Parathyroid adenoma (tissue), 2 donors: Measurements from ENCODE around the gene POMP.

Experiments used
- H2AFZ ChIP-seq: fragments of 300-600 bp; sonication (generic); one replicate; pipeline ENCODE4 v1.7.0; 2017; ENCODE audit warnings: antibody characterized with exemption, mild to moderate bottlenecking
- H3K27ac ChIP-seq: fragments of 300-600 bp; sonication (generic); one replicate; pipeline ENCODE4 v1.7.0; 2017
- H3K27me3 ChIP-seq: fragments of 300-600 bp; sonication (generic); one replicate; pipeline ENCODE4 v1.7.0; 2017; ENCODE audit warnings: low read length; ENCODE audit not compliant: control insufficient read depth, insufficient read depth
- H3K36me3 ChIP-seq: fragments of 300-600 bp; sonication (generic); one replicate; pipeline ENCODE4 v1.7.0; 2017; ENCODE audit warnings: low read length; ENCODE audit not compliant: control insufficient read depth, insufficient read depth
- H3K4me1 ChIP-seq: fragments of 300-600 bp; sonication (generic); one replicate; pipeline ENCODE4 v1.7.0; 2017; ENCODE audit warnings: control low read depth
- H3K4me2 ChIP-seq: fragments of 300-600 bp; sonication (generic); one replicate; pipeline ENCODE4 v1.7.0; 2017; ENCODE audit warnings: low read length
- H3K4me3 ChIP-seq: fragments of 300-600 bp; sonication (generic); one replicate; pipeline ENCODE4 v1.7.0; 2017; ENCODE audit warnings: low read depth, low read length
- H3K79me2 ChIP-seq: fragments of 300-600 bp; sonication (generic); one replicate; pipeline ENCODE4 v1.7.0; 2017; ENCODE audit warnings: control low read depth
- H3K9ac ChIP-seq: fragments of 300-600 bp; sonication (generic); one replicate; pipeline ENCODE4 v1.7.0; 2017; ENCODE audit warnings: mild to moderate bottlenecking
- H3K9me3 ChIP-seq: fragments of 300-600 bp; sonication (generic); one replicate; pipeline ENCODE4 v1.7.0; 2017; ENCODE audit warnings: low read length; ENCODE audit not compliant: control insufficient read depth
- CTCF ChIP-seq: fragments of 300-600 bp; sonication (generic); IDR thresholded peaks from one replicate; pipeline ENCODE4 v1.7.0; 2017; ENCODE audit warnings: antibody characterized with exemption, mild to moderate bottlenecking
- donor health status: primary hyperparathyroidism.

POMP gene

GRCh38 chr13:28699246-28699645 lies 40.3 kb downstream of the POMP start:
- no peak for TF ChIP-seq CTCF
- no peaks in the 10 kb centered on the region for H3K9me3 ChIP-seq
- no peak overlapping the region for H2AFZ ChIP-seq
- H3K4me1 ChIP-seq, result no peaks in the 10 kb centered on the region
- no peak overlapping the region for H3K27ac ChIP-seq
- no peaks in the 10 kb centered on the region for H3K79me2 ChIP-seq
- H3K36me3 ChIP-seq, result no peaks in the 10 kb centered on the region
- H3K27me3 ChIP-seq, result no peaks in the 10 kb centered on the region
- no peak overlapping the region for H3K4me2 ChIP-seq
- no peak overlapping the region for H3K4me3 ChIP-seq
- no peak overlapping the region for H3K9ac ChIP-seq

- H3K36me3 ChIP-seq, result no peaks in the 10 kb centered on the region
- no peaks in the 10 kb centered on the region for H3K27me3 ChIP-seq
- H3K9ac ChIP-seq, result no peak overlapping the region
- no peak overlapping the region for H3K4me3 ChIP-seq
- no peaks in the 10 kb centered on the region for H3K79me2 ChIP-seq
- H3K4me2 ChIP-seq, result no peak overlapping the region
- no peaks in the 10 kb centered on the region for H3K9me3 ChIP-seq
- H2AFZ ChIP-seq, result no peak overlapping the region
- H3K27ac ChIP-seq, result no peak overlapping the region
- H3K4me1 ChIP-seq, result no peaks in the 10 kb centered on the region
- TF ChIP-seq CTCF, result no peak
Observed at GRCh38 chr13:28704282-28704681, 45.4 kb downstream of the POMP start.

- H3K4me3 ChIP-seq, result no peak overlapping the region
- H3K27ac ChIP-seq, result no peak overlapping the region
Observed at GRCh38 chr13:28704919-28705318, 46.0 kb downstream of the POMP start.

GRCh38 chr13:28705461-28706083 lies 46.6 kb downstream of the POMP start:
- Histone ChIP-seq H3K27ac (no peak overlapping the region), H3K4me1 (no peaks in the 10 kb centered on the region), H3K27me3 (no peaks in the 10 kb centered on the region), H3K9ac (no peak overlapping the region), H2AFZ (no peak overlapping the region), H3K4me3 (no peak overlapping the region), H3K79me2 (no peaks in the 10 kb centered on the region), H3K9me3 (no peaks in the 10 kb centered on the region), H3K36me3 (no peaks in the 10 kb centered on the region), H3K4me2 (no peak overlapping the region)
- TF ChIP-seq CTCF, result no peak

More at GRCh38 chr13:28704919-28705318, 46.0 kb downstream of the POMP start:
- Histone ChIP-seq H3K9ac (no peak overlapping the region), H2AFZ (no peak overlapping the region), H3K79me2 (no peaks in the 10 kb centered on the region), H3K9me3 (no peaks in the 10 kb centered on the region), H3K36me3 (no peaks in the 10 kb centered on the region), H3K27me3 (no peaks in the 10 kb centered on the region), H3K4me1 (no peaks in the 10 kb centered on the region), H3K4me2 (no peak overlapping the region)
- TF ChIP-seq CTCF, result no peak
